Activated T-cell treated with anti-CD3 and anti-CD28 coated beads, Interleukin-2, amount 50 U/mL, for 72 hours (primary cell): ENCODE measurements around the gene ARHGAP20. TPM values are rescaled to one million over a fixed set of nuclear protein-coding genes. Genes with fewer than 3 reads are reported as not detected.

Source experiments
- ATAC-seq, 2 donors: fragments of 150-1000 bp; cut with Tn5 transposase; replicated peaks in 1 of 2; 2 replicates each; pipeline ENCODE4 v1.10.0; 2021; ENCODE audit warnings: moderate library complexity in 2 of 2, mild to moderate bottlenecking in 1 of 2
- DNase-seq, 2 donors: peaks; one replicate each; pipeline ENCODE4 v3.0.0; 2021 to 2022; ENCODE audit warnings: mixed read lengths in 1 of 2
- H3K27ac Mint-ChIP-seq: one replicate; pipeline ENCODE4 v1.8.0; 2022; ENCODE audit warnings: mild to moderate bottlenecking, moderate library complexity, mixed read lengths
- H3K27me3 Mint-ChIP-seq: one replicate; pipeline ENCODE4 v1.8.0; 2022; ENCODE audit warnings: low read depth, mixed read lengths
- H3K36me3 Mint-ChIP-seq, 2 donors: one replicate each; pipeline ENCODE4 v1.8.0; 2022; ENCODE audit warnings: mixed read lengths in 2 of 2, mild to moderate bottlenecking in 1 of 2; ENCODE audit not compliant: insufficient read depth in 2 of 2
- H3K4me1 Mint-ChIP-seq: one replicate; pipeline ENCODE4 v1.8.0; 2022; ENCODE audit warnings: low read depth, mixed read lengths
- H3K4me3 Mint-ChIP-seq, 2 donors: one replicate each; pipeline ENCODE4 v1.8.0; 2022; ENCODE audit warnings: mild to moderate bottlenecking in 2 of 2, mixed read lengths in 2 of 2, moderate library complexity in 2 of 2
- H3K9me3 Mint-ChIP-seq, 2 donors: one replicate each; pipeline ENCODE4 v1.8.0; 2022; ENCODE audit warnings: mixed read lengths in 2 of 2
- total RNA-seq, 2 donors: library from RNA; stranded (reverse); gene quantifications; one replicate each; pipeline ENCODE4 v1.2.3, GENCODE V29; 2022

The ARHGAP20 gene
- total RNA-seq, 2 donors from 2014 or later: 0.12 to 0.38 TPM

GRCh38 chr11:110580571-110580970, 131.7 kb downstream of the ARHGAP20 start:
- H3K9me3 Mint-ChIP-seq: no peaks in the 10 kb centered on the region
- no peaks in the 10 kb centered on the region for H3K36me3 Mint-ChIP-seq
- no peak overlapping the region for H3K27ac Mint-ChIP-seq
- no peaks in the 10 kb centered on the region for H3K27me3 Mint-ChIP-seq
- H3K4me3 Mint-ChIP-seq: no peak overlapping the region
- H3K4me1 Mint-ChIP-seq: no peaks in the 10 kb centered on the region
- ATAC-seq: no peak
- DNase-seq: no peak

- no peaks in the 10 kb centered on the region for H3K4me1 Mint-ChIP-seq
- ATAC-seq (no peak), DNase-seq (no peak)
- no peaks in the 10 kb centered on the region for H3K9me3 Mint-ChIP-seq
- H3K27ac Mint-ChIP-seq: no peak overlapping the region
- peaks cover 17% of the 10 kb centered on the region for H3K27me3 Mint-ChIP-seq
- H3K36me3 Mint-ChIP-seq: no peaks in the 10 kb centered on the region
- H3K4me3 Mint-ChIP-seq: no peak overlapping the region
Observed at GRCh38 chr11:110573411-110573810, 138.8 kb downstream of the ARHGAP20 start.

DNA sequence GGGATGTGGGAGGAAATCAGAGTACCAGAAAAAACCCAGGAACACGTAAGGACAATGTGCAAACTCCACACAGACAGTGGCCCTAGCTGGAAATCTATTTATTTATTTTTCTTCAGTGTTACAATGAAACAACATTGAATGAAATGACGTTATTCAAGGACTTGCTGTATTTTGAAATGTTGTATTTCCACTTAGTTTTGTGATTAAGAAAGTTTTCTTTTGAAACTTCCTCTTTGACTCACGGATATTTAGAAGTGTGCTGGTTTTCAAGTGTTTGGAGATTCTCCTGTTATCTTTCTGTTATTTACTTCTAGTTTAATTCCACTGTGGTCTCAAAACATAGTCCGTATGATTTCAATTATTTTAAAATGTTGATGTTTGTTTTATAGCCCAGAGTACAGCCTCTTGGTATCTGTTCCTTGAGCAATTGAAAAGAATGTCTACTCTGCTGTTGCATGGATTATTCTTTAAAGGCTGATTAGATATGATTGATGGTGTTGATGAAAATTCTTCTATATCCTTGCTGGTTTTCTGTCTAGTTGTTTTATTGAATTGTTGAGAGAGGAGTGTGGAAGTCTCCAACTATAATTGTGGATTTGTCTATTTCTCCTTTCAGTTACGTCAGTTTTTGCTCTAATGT, 141.0 kb downstream of the ARHGAP20 start:
- Mint-ChIP-seq H3K4me3 (no peak overlapping the region), H3K9me3 (no peaks in the 10 kb centered on the region), H3K27me3 (peaks cover 17% of the 10 kb centered on the region), H3K4me1 (no peaks in the 10 kb centered on the region), H3K27ac (no peak overlapping the region), H3K36me3 (no peaks in the 10 kb centered on the region)
- ATAC-seq: no peak
- DNase-seq: no peak

DNA sequence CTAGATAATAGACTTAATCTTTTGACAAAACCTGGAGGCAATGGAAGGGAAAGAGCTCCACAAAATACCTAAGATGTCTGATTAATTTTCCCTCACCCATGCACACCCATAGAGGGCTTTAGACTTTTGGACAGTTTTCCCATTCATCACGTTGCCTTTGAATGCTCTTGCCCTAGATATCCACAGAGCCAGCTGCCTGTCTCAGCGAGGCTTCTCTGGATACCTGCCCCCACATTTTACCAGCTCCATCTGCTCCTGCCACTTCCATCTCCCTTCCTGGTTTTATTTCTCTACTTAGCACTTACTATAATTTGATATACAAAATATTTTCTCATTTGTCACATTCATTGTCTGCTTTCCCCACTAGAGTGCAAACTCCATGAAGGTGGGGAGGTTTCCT, 145.7 kb downstream of the ARHGAP20 start:
- DNase-seq (no peak), ATAC-seq (no peak)
- no peaks in the 10 kb centered on the region for H3K9me3 Mint-ChIP-seq
- no peaks in the 10 kb centered on the region for H3K4me1 Mint-ChIP-seq
- H3K36me3 Mint-ChIP-seq: no peaks in the 10 kb centered on the region
- H3K27ac Mint-ChIP-seq: no peak overlapping the region
- H3K27me3 Mint-ChIP-seq: peaks cover 4% of the 10 kb centered on the region
- no peak overlapping the region for H3K4me3 Mint-ChIP-seq

GRCh38 chr11:110565357-110566336, 146.6 kb downstream of the ARHGAP20 start:
- no peaks in the 10 kb centered on the region for H3K9me3 Mint-ChIP-seq
- no peaks in the 10 kb centered on the region for H3K4me1 Mint-ChIP-seq
- ATAC-seq: peak; percentile 34 to 60
- no peak for DNase-seq
- H3K36me3 Mint-ChIP-seq: no peaks in the 10 kb centered on the region
- no peak overlapping the region for H3K4me3 Mint-ChIP-seq
- H3K27me3 Mint-ChIP-seq: peaks cover 7% of the 10 kb centered on the region
- H3K27ac Mint-ChIP-seq: no peak overlapping the region

DNA sequence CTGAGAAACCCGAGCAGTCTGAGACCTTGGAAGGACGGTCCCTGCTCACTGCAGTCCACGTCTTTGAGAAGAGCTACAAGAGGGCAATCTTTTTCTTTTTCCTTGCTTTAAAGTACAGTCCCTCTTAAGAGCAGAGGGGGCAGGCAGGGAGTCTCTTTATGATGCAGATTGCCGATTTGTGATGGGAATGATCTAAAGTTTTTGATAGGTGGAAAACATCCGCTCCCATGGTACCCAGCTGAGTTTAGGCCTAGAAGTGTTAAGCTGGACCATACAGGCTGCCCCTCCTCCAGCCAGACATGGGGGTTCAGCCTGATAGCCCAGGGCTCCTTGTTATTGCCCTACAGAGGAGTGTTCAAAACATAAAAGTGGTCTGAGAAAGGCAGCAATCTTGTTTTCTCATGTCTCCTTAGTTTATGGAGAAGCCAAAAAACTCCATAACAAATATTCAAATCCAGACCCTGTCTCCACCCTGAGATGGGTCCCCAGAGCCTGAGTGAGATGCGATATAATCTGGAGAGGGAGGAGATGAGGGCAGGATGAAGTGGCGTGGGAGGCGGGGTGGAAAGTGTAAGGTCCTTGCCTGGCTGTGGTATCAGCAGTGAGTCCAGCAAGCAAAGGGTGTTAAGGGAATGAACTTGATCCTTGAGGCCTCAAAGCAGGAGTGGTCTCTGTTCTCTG, 147.4 kb downstream of the ARHGAP20 start:
- no peak for ATAC-seq
- Mint-ChIP-seq H3K27ac (no peak overlapping the region), H3K4me3 (no peak overlapping the region), H3K27me3 (peaks cover 15% of the 10 kb centered on the region), H3K9me3 (peaks cover 0 to 5% of the 10 kb centered on the region in 2 donors), H3K4me1 (no peaks in the 10 kb centered on the region), H3K36me3 (no peaks in the 10 kb centered on the region)
- DNase-seq: no peak

DNA sequence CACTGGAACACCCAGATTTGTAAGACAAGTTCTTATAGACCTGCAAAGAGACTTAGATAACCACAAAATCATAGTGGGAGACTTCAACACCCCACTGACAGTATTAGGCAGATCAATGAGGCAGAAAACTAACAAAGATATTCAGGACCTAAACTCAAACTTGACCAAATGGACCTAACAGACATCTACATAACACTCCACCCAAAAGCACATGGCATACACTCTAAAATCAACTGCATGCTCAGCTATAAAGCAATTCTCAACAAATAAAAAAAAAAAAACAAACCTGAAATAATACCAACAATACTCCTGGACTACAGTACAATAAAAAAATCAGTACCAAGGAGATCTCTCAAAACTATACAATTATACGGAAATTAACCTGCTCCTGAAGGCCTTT, 167.5 kb downstream of the ARHGAP20 start:
- no peaks in the 10 kb centered on the region for H3K27me3 Mint-ChIP-seq
- H3K4me1 Mint-ChIP-seq: no peaks in the 10 kb centered on the region
- H3K9me3 Mint-ChIP-seq: peaks cover 0 to 5% of the 10 kb centered on the region in 2 donors
- no peaks in the 10 kb centered on the region for H3K36me3 Mint-ChIP-seq
- ATAC-seq: no peak
- H3K27ac Mint-ChIP-seq: no peak overlapping the region
- DNase-seq: no peak
- H3K4me3 Mint-ChIP-seq: no peak overlapping the region

DNA sequence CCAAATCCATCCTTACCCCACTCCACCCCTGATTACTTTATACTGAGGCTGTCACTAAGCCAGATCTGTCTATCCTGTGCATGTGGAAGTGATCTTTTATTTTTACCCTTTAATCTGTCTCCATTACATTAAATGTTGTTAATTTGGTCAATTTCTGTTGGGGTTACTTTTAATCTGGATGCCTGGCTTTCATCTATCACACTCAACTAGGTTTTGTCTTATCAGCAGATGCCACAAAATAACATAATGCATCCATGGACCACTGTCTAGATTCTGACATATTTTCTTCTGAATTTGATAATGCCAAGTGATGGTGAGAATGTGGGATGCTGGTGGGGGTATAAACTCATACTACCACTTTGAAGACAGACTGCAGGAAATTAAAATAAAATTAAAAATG, 174.1 kb downstream of the ARHGAP20 start:
- ATAC-seq (no peak), DNase-seq (no peak)
- peaks cover 3 to 4% of the 10 kb centered on the region in 2 donors for H3K9me3 Mint-ChIP-seq
- no peak overlapping the region for H3K27ac Mint-ChIP-seq
- H3K4me1 Mint-ChIP-seq: no peaks in the 10 kb centered on the region
- H3K27me3 Mint-ChIP-seq: no peaks in the 10 kb centered on the region
- no peaks in the 10 kb centered on the region for H3K36me3 Mint-ChIP-seq
- H3K4me3 Mint-ChIP-seq: no peak overlapping the region

DNA sequence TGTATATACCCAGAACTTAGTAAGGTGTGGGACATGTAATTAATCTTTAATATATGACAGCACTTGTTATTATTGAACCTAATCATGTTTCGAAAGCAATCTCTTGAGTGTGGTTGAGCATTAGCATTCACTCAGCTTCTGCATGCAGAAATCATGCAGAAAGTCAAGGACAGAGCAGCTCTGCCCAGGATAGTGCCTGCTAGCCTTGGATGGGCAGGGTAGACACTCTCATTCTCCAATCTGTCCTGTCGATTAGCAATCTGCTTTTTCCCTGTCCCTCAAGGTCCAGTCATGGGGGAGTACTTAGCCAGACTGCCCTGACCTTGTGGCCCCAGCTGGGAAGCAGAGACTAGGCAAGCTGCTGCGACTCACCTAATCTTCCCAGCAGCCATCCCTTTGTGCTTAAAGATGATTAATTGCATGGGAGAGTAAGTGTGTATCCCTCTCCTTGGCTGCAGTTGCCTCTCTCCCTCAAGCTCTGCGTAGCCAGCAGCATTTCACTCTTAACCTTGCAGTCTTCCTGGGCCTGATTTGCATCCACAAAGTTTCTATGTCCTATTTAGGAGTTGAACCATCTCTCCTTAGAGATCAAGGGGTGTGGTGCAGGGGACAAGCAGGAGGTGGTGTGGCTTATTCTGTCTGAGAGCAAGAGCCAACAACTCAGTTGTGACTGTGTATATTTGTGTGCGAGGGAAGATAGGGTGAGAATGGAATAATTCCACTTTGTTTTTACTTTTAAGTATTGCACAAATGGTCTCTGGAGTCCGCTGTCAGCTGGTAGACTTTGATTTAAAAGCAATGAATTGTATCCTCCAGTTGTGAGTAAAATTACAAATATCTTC, 181.1 kb downstream of the ARHGAP20 start:
- H3K27me3 Mint-ChIP-seq: no peaks in the 10 kb centered on the region
- H3K4me3 Mint-ChIP-seq: no peak overlapping the region
- DNase-seq (no peak), ATAC-seq (no peak)
- peaks cover 2 to 9% of the 10 kb centered on the region in 2 donors for H3K36me3 Mint-ChIP-seq
- no peak overlapping the region for H3K27ac Mint-ChIP-seq
- peaks cover 4% of the 10 kb centered on the region for H3K4me1 Mint-ChIP-seq
- peaks cover 11 to 18% of the 10 kb centered on the region in 2 donors for H3K9me3 Mint-ChIP-seq

DNA sequence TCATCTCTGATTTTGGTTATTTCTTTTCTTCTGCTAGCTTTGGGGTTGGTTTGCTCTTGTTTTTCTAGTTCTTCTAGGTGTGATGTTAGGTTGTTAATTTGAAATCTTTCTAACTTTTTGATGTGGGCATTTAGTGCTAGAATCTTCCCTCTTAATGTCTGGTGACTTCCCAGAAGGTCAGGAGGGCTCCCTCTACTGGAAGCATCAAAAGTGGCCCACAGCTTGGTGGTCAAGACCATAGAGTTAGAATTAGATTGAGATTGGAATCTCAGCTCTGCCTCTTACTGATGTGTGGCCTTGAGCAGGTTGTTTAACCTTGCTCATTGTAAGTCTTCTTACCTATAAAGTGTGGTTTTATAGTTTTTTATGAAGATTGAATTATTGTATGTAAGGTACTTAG, 183.2 kb downstream of the ARHGAP20 start:
- H3K4me3 Mint-ChIP-seq: no peak overlapping the region
- peaks cover 6% of the 10 kb centered on the region for H3K27me3 Mint-ChIP-seq
- H3K9me3 Mint-ChIP-seq: peaks cover 7 to 15% of the 10 kb centered on the region in 2 donors
- peak in 1 of 2 donors; percentile 8 for DNase-seq
- no peak overlapping the region for H3K27ac Mint-ChIP-seq
- no peak for ATAC-seq
- peaks cover 2 to 9% of the 10 kb centered on the region in 2 donors for H3K36me3 Mint-ChIP-seq
- H3K4me1 Mint-ChIP-seq: peaks cover 5% of the 10 kb centered on the region

GRCh38 chr11:110527146-110527545, 185.1 kb downstream of the ARHGAP20 start:
- H3K27ac Mint-ChIP-seq: no peak overlapping the region
- DNase-seq: no peak
- peaks cover 5% of the 10 kb centered on the region for H3K4me1 Mint-ChIP-seq
- H3K4me3 Mint-ChIP-seq: no peak overlapping the region
- H3K27me3 Mint-ChIP-seq: peaks cover 11% of the 10 kb centered on the region
- H3K36me3 Mint-ChIP-seq: peaks cover 2 to 9% of the 10 kb centered on the region in 2 donors
- H3K9me3 Mint-ChIP-seq: peaks cover 7 to 18% of the 10 kb centered on the region in 2 donors
- no peak for ATAC-seq
